Thymus (tissue), 11 donors: ENCODE data around the gene KLF16. TPM values are rescaled to one million over a fixed set of nuclear protein-coding genes. Genes with fewer than 3 reads are reported as not detected.

Experiments used
- DNase-seq, 9 donors: peaks; one replicate each; pipeline ENCODE4 v3.0.0-alpha.2; 2013; ENCODE audit warnings: low spot score in 9 of 9, low read depth in 6 of 9, missing footprints in 1 of 9
- H3K27ac ChIP-seq, 2 donors: one replicate each; pipeline ENCODE4 v1.5.1; 2013; ENCODE audit warnings: control low read depth in 1 of 2, low read depth in 1 of 2, low read length in 1 of 2, mild to moderate bottlenecking in 1 of 2, moderate library complexity in 1 of 2
- H3K27me3 ChIP-seq, 2 donors: one replicate each; pipeline ENCODE4 v1.5.1; 2013; ENCODE audit warnings: low read length in 1 of 2; ENCODE audit not compliant: control insufficient read depth in 2 of 2, insufficient read depth in 1 of 2
- H3K36me3 ChIP-seq, 2 donors: one replicate each; pipeline ENCODE4 v1.5.1; 2013; ENCODE audit warnings: low read length in 1 of 2, mild to moderate bottlenecking in 1 of 2, moderate library complexity in 1 of 2; ENCODE audit not compliant: control insufficient read depth in 2 of 2, insufficient read depth in 2 of 2
- H3K4me1 ChIP-seq, 2 donors: one replicate each; pipeline ENCODE4 v1.5.1; 2013; ENCODE audit warnings: low read length in 2 of 2; ENCODE audit not compliant: control insufficient read depth in 2 of 2, insufficient read depth in 2 of 2
- H3K4me3 ChIP-seq, 2 donors: one replicate each; pipeline ENCODE4 v1.5.1; 2013; ENCODE audit warnings: low read length in 2 of 2, control low read depth in 1 of 2, mild to moderate bottlenecking in 1 of 2
- H3K9me3 ChIP-seq, 2 donors: one replicate each; pipeline ENCODE4 v1.5.1; 2013; ENCODE audit warnings: low read length in 1 of 2, mild to moderate bottlenecking in 1 of 2; ENCODE audit not compliant: control insufficient read depth in 2 of 2, insufficient read depth in 1 of 2
- WGBS: extraction: QIAGEN DNeasy Blood & Tissue Kit; methylation state at CpG from one replicate; pipeline ENCODE4 v1.1.7; 2013; 5-methylcytosine and 5-hydroxymethylcytosine counted together
- polyA plus RNA-seq: library from polyadenylated mRNA; stranded (reverse); fragments of 200-250 nt; gene quantifications from one replicate; pipeline ENCODE4 v1.2.3, GENCODE V29; 2013
- total RNA-seq: library from RNA; stranded (reverse); fragments of 120-200 nt; gene quantifications from one replicate; pipeline ENCODE4 v1.2.4, GENCODE V29; 2013
- donor health status: healthy.

The KLF16 gene
- total and polyA plus RNA-seq, 2 donors = 3.2 to 8.4 TPM

- H3K27ac ChIP-seq = no peak overlapping the region
- H3K27me3 ChIP-seq = peaks cover 0 to 20% of the 10 kb centered on the region in 2 donors
- H3K4me3 ChIP-seq = no peak overlapping the region
- WGBS = 75% methylated on average over 32 of the region's 32 CpGs
- peak in 1 of 9 donors; percentile 78 for DNase-seq
- H3K4me1 ChIP-seq = peaks cover 49 to 82% of the 10 kb centered on the region in 2 donors
- H3K36me3 ChIP-seq = no peaks in the 10 kb centered on the region
- peaks cover 0 to 7% of the 10 kb centered on the region in 2 donors for H3K9me3 ChIP-seq
These were observed 3.2 kb downstream of the KLF16 start for GRCh38 chr19:1860042-1860775.

- no peak for DNase-seq
- no peaks in the 10 kb centered on the region for H3K36me3 ChIP-seq
- H3K4me1 ChIP-seq = peaks cover 53 to 84% of the 10 kb centered on the region in 2 donors
- no peak overlapping the region for H3K4me3 ChIP-seq
- peaks cover 0 to 20% of the 10 kb centered on the region in 2 donors for H3K27me3 ChIP-seq
- WGBS = 87% methylated on average over 18 of the region's 18 CpGs
- H3K9me3 ChIP-seq = peaks cover 0 to 7% of the 10 kb centered on the region in 2 donors
- peak overlapping the region in 1 of 2 donors; percentile 43 for H3K27ac ChIP-seq
These were observed 4.0 kb downstream of the KLF16 start for GRCh38 chr19:1859331-1859781.

- no peak overlapping the region for H3K4me3 ChIP-seq
- H3K36me3 ChIP-seq = no peaks in the 10 kb centered on the region
- peak overlapping the region in 1 of 2 donors; percentile 87 for H3K27ac ChIP-seq
- H3K27me3 ChIP-seq = peaks cover 0 to 20% of the 10 kb centered on the region in 2 donors
- DNase-seq = peak in 1 of 9 donors; percentile 63
- peaks cover 0 to 7% of the 10 kb centered on the region in 2 donors for H3K9me3 ChIP-seq
- H3K4me1 ChIP-seq = peaks cover 59 to 89% of the 10 kb centered on the region in 2 donors
- 50% methylated on average over 10 of the region's 10 CpGs for WGBS
These were observed 4.8 kb downstream of the KLF16 start for GRCh38 chr19:1858412-1859081.

GRCh38 chr19:1857648-1858326, 5.6 kb downstream of the KLF16 start:
- Histone ChIP-seq H3K27me3 (peaks cover 0 to 20% of the 10 kb centered on the region in 2 donors), H3K4me3 (peak overlapping the region; percentile 24 to 53), H3K4me1 (peaks cover 64 to 97% of the 10 kb centered on the region in 2 donors), H3K27ac (peak overlapping the region; percentile 74 to 87), H3K36me3 (no peaks in the 10 kb centered on the region), H3K9me3 (peaks cover 0 to 7% of the 10 kb centered on the region in 2 donors)
- WGBS = 60% methylated on average over 16 of the region's 16 CpGs
- DNase-seq = no peak

GRCh38 chr19:1856698-1857603, 6.4 kb downstream of the KLF16 start:
- Histone ChIP-seq H3K27ac (peak overlapping the region; percentile 74 to 95), H3K9me3 (peaks cover 0 to 3% of the 10 kb centered on the region in 2 donors), H3K4me1 (peaks cover 65 to 98% of the 10 kb centered on the region in 2 donors), H3K27me3 (peaks cover 0 to 13% of the 10 kb centered on the region in 2 donors), H3K36me3 (no peaks in the 10 kb centered on the region), H3K4me3 (peak overlapping the region; percentile 53 to 57)
- peak in 1 of 9 donors; percentile 82 for DNase-seq
- WGBS = 2% methylated on average over 73 of the region's 73 CpGs

- peaks cover 65 to 97% of the 10 kb centered on the region in 2 donors for H3K4me1 ChIP-seq
- H3K4me3 ChIP-seq = peak overlapping the region; percentile 53 to 57
- peak overlapping the region; percentile 74 to 95 for H3K27ac ChIP-seq
- peaks cover 0 to 3% of the 10 kb centered on the region in 2 donors for H3K9me3 ChIP-seq
- H3K27me3 ChIP-seq = peaks cover 0 to 7% of the 10 kb centered on the region in 2 donors
- no peaks in the 10 kb centered on the region for H3K36me3 ChIP-seq
- 4% methylated on average over 6 of the region's 6 CpGs for whole genome bisulfite sequencing
- DNase-seq = peak in 1 of 9 donors; percentile 75
These were observed 7.1 kb downstream of the KLF16 start for GRCh38 chr19:1856345-1856697.

- peak in 1 of 9 donors; percentile 76 for DNase-seq
- Histone ChIP-seq H3K27me3 (peaks cover 0 to 2% of the 10 kb centered on the region in 2 donors), H3K9me3 (peaks cover 0 to 3% of the 10 kb centered on the region in 2 donors), H3K36me3 (no peaks in the 10 kb centered on the region), H3K4me3 (peak overlapping the region; percentile 53 to 57), H3K4me1 (peaks cover 70 to 97% of the 10 kb centered on the region in 2 donors), H3K27ac (peak overlapping the region; percentile 74 to 95)
- WGBS = 14% methylated on average over 13 of the region's 13 CpGs
These were observed 7.5 kb downstream of the KLF16 start for GRCh38 chr19:1855828-1856255.
